Measurements from ENCODE around the gene DUSP15. TPM values are rescaled to one million over a fixed set of nuclear protein-coding genes. Genes with fewer than 3 reads are reported as not detected.

DUSP15 gene
- total RNA-seq, 1 experiment from 2014 or later = not detected

- no peaks in the 10 kb centered on the region for H4K20me1 ChIP-seq (ENCODE audit: insufficient read depth)
- DNase-seq (ENCODE audit: low read depth, low spot score) (no peak), ATAC-seq (no peak)
- H3K4me1 ChIP-seq (ENCODE audit: control insufficient read depth in 1 of 2, insufficient read depth in 2 of 2, low read length in 2 of 2) = peaks cover 4 to 11% of the 10 kb centered on the region in 2 experiments; a peak in 3 of 4 replicates
- H2AFZ ChIP-seq (ENCODE audit: low read depth, low read length, poor library complexity, severe bottlenecking) = no peak overlapping the region
- intact Hi-C loops (cut with micrococcal nuclease) = no loop called here
- H3K4me3 ChIP-seq (replicated peaks in 1 of 2; ENCODE audit: low read depth in 1 of 2, low read length in 2 of 2) = no peak overlapping the region
- BruUV-seq (replicated peaks) = no TSS peak
- ChIA-PET RAD21 (ENCODE audit: low non-redundant PET in 1 of 2, low total read pairs in 2 of 2, uncharacterized antibody in 2 of 2, unreplicated experiment in 2 of 2) (no interaction called here), POLR2A (no interaction called here), CTCF (no interaction called here)
- no peaks in the 10 kb centered on the region for H3K36me3 ChIP-seq (ENCODE audit: control insufficient read depth in 1 of 2, insufficient read depth in 2 of 2, low read length in 2 of 2)
- H3K79me2 ChIP-seq (ENCODE audit: insufficient read depth, low read length) = no peaks in the 10 kb centered on the region
- no peak overlapping the region for H3K4me2 ChIP-seq (ENCODE audit: low read length)
- H3K9ac ChIP-seq (ENCODE audit: low read length) = no peak overlapping the region
- no peaks in the 10 kb centered on the region for H3K9me3 ChIP-seq (ENCODE audit: control insufficient read depth in 1 of 2, insufficient read depth in 1 of 2, low read depth in 1 of 2, low read length in 2 of 2)
- no peaks in the 10 kb centered on the region for H3K9me2 ChIP-seq (ENCODE audit: insufficient read depth)
- no peak for TF ChIP-seq ELF1 (IDR thresholded peaks at IDR 0.05; ENCODE audit: borderline replicate concordance, low read depth)
- TF ChIP-seq YY1 (IDR thresholded peaks at IDR 0.05; ENCODE audit: extremely low read depth, insufficient replicate concordance, low read depth, low read length) = no peak
- no peak for TF ChIP-seq POLR2AphosphoS5 (IDR thresholded peaks at IDR 0.05; ENCODE audit: low read depth, low read length)
- TF ChIP-seq POLR2A (IDR thresholded peaks at IDR 0.05; ENCODE audit: borderline replicate concordance, extremely low read depth, insufficient read depth, insufficient read length) = no peak
- no peak for TF ChIP-seq RAD21 (IDR thresholded peaks at IDR 0.05; ENCODE audit: low read depth)
- H3K27ac ChIP-seq (ENCODE audit: low read depth, low read length) = no peak overlapping the region
- H3K27me3 ChIP-seq (ENCODE audit: insufficient read depth, low read length) = no peaks in the 10 kb centered on the region
Measured at GRCh38 chr20:31883829-31884228, 13.5 kb upstream of the DUSP15 start.

- Histone ChIP-seq H3K4me1 (ENCODE audit: control insufficient read depth in 1 of 2, insufficient read depth in 2 of 2, low read length in 2 of 2) (peaks cover 4 to 11% of the 10 kb centered on the region in 2 experiments; a peak in 3 of 4 replicates), H3K4me2 (ENCODE audit: low read length) (no peak overlapping the region), H3K9me2 (ENCODE audit: insufficient read depth) (no peaks in the 10 kb centered on the region), H3K79me2 (ENCODE audit: insufficient read depth, low read length) (no peaks in the 10 kb centered on the region), H3K27me3 (ENCODE audit: insufficient read depth, low read length) (no peaks in the 10 kb centered on the region), H3K27ac (ENCODE audit: low read depth, low read length) (no peak overlapping the region), H3K9ac (ENCODE audit: low read length) (no peak overlapping the region), H3K9me3 (ENCODE audit: control insufficient read depth in 1 of 2, insufficient read depth in 1 of 2, low read depth in 1 of 2, low read length in 2 of 2) (no peaks in the 10 kb centered on the region), H3K4me3 (replicated peaks in 1 of 2; ENCODE audit: low read depth in 1 of 2, low read length in 2 of 2) (no peak overlapping the region), H4K20me1 (ENCODE audit: insufficient read depth) (no peaks in the 10 kb centered on the region), H2AFZ (ENCODE audit: low read depth, low read length, poor library complexity, severe bottlenecking) (no peak overlapping the region), H3K36me3 (ENCODE audit: control insufficient read depth in 1 of 2, insufficient read depth in 2 of 2, low read length in 2 of 2) (no peaks in the 10 kb centered on the region)
- no peak for ATAC-seq
- ChIA-PET RAD21 (ENCODE audit: low non-redundant PET in 1 of 2, low total read pairs in 2 of 2, uncharacterized antibody in 2 of 2, unreplicated experiment in 2 of 2) (no interaction called here), POLR2A (no interaction called here), CTCF (no interaction called here)
- intact Hi-C loops (cut with micrococcal nuclease) = no loop called here
- BruUV-seq (replicated peaks) = no TSS peak
- no peak for DNase-seq (ENCODE audit: low read depth, low spot score)
- no peak for TF ChIP-seq ZFX (IDR thresholded peaks at IDR 0.05)
- TF ChIP-seq ZBTB33 (IDR thresholded peaks at IDR 0.05; ENCODE audit: extremely low read depth, insufficient replicate concordance, low read length) = no peak
- TF ChIP-seq ELF1 (IDR thresholded peaks at IDR 0.05; ENCODE audit: borderline replicate concordance, low read depth) = no peak
- TF ChIP-seq EGR1 (IDR thresholded peaks at IDR 0.05; ENCODE audit: low read depth) = no peak
- TF ChIP-seq POLR2A (IDR thresholded peaks at IDR 0.05; ENCODE audit: borderline replicate concordance, extremely low read depth, insufficient read depth, insufficient read length) = no peak
- no peak for TF ChIP-seq SRF (IDR thresholded peaks at IDR 0.05; ENCODE audit: low read depth)
- no peak for TF ChIP-seq REST (IDR thresholded peaks at IDR 0.05; ENCODE audit: low read depth)
- TF ChIP-seq FOSL1 (IDR thresholded peaks at IDR 0.05; ENCODE audit: low read depth) = no peak
- no peak for TF ChIP-seq EZH2 (IDR thresholded peaks at IDR 0.05)
- TF ChIP-seq MAX (IDR thresholded peaks at IDR 0.05) = no peak
- no peak for TF ChIP-seq RAD21 (IDR thresholded peaks at IDR 0.05; ENCODE audit: low read depth)
- no peak for TF ChIP-seq CBX3 (IDR thresholded peaks at IDR 0.05; ENCODE audit: low read depth)
- no peak for TF ChIP-seq ATF3 (IDR thresholded peaks at IDR 0.05)
- TF ChIP-seq YY1 (IDR thresholded peaks at IDR 0.05; ENCODE audit: extremely low read depth, insufficient replicate concordance, low read depth, low read length) = no peak
Measured at GRCh38 chr20:31881945-31882344, 11.6 kb upstream of the DUSP15 start.
